Vagina (tissue), 2 donors: Measurements from ENCODE around the gene OGDH.

ENCODE experiments used
- POLR2A ChIP-seq, 2 donors: fragments of 450-650 bp; IDR thresholded peaks; one replicate each; pipeline ENCODE4 v1.6.1; 2017; ENCODE audit warnings: antibody characterized with exemption in 2 of 2, mild to moderate bottlenecking in 2 of 2, moderate library complexity in 2 of 2
- TF ChIP-seq, protein P1 (sequence below), 3 experiments: fragments of 450-650 bp in 2 of 3; fragments of 200-600 bp in 1 of 3; sonication (generic) in 1 of 3; IDR thresholded peaks; one replicate each; pipeline ENCODE4 v1.5.1; 2017 to 2019; ENCODE audit warnings: antibody characterized with exemption in 3 of 3, mild to moderate bottlenecking in 2 of 3, moderate library complexity in 2 of 3

DNA sequence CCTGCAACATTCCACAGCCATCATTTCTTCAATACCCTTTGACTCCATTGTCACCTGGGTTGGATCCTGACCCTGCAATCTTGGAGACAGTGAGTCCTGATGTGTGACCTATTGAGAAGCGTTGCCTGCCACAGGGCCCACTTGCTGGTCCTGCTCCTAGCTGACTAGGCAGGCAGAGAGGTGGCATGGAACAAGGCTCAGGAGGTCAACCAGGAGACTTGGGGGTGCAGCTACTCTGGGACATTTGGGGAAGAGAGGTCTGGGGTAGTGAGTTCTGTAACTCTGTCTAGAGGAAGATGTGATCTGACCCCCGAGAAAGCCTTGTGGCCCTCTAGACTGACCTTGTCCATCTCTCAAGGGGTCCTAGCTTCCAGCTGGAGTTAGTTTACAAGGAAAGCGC is 144.0 kb downstream of the OGDH start:
- TF ChIP-seq, protein P1, sequence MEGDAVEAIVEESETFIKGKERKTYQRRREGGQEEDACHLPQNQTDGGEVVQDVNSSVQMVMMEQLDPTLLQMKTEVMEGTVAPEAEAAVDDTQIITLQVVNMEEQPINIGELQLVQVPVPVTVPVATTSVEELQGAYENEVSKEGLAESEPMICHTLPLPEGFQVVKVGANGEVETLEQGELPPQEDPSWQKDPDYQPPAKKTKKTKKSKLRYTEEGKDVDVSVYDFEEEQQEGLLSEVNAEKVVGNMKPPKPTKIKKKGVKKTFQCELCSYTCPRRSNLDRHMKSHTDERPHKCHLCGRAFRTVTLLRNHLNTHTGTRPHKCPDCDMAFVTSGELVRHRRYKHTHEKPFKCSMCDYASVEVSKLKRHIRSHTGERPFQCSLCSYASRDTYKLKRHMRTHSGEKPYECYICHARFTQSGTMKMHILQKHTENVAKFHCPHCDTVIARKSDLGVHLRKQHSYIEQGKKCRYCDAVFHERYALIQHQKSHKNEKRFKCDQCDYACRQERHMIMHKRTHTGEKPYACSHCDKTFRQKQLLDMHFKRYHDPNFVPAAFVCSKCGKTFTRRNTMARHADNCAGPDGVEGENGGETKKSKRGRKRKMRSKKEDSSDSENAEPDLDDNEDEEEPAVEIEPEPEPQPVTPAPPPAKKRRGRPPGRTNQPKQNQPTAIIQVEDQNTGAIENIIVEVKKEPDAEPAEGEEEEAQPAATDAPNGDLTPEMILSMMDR (IDR thresholded peaks at IDR 0.05) = no peak
- TF ChIP-seq POLR2A (IDR thresholded peaks at IDR 0.05) = no peak
